ENCODE measurements around the gene TTC7B. TPM values are rescaled to one million over a fixed set of nuclear protein-coding genes. Genes with fewer than 3 reads are reported as not detected.

TTC7B gene
- polyA plus RNA-seq, 1 donor (not counting 4 experiments of a cell fraction or from before 2014, with no cell fraction given) = 21.4 TPM

- H3K79me2 ChIP-seq (ENCODE audit: control insufficient read depth, insufficient read depth, low read length) = no peaks in the 10 kb centered on the region
- no peak for TF ChIP-seq CTCF (optimal IDR thresholded peaks at IDR 0.05 in 1 of 3, IDR thresholded peaks at IDR 0.05 in 1 of 3, conservative IDR thresholded peaks at IDR 0.05 in 1 of 3; ENCODE audit: extremely low read depth in 1 of 3, insufficient read depth in 2 of 3, low read length in 3 of 3)
- no peak for TF ChIP-seq EZH2 (IDR thresholded peaks at IDR 0.05; ENCODE audit: low read length)
- no peaks in the 10 kb centered on the region for H3K27me3 ChIP-seq (ENCODE audit: control insufficient read depth, extremely low read depth, insufficient read depth, low read length)
- H3K9me1 ChIP-seq (ENCODE audit: control insufficient read depth, extremely low read depth, insufficient read depth, low read length) = no peaks in the 10 kb centered on the region
- peaks cover 2 to 4% of the 10 kb centered on the region in 2 experiments for H3K36me3 ChIP-seq (ENCODE audit: control insufficient read depth in 2 of 2, extremely low read depth in 1 of 2, insufficient read depth in 2 of 2, low read length in 2 of 2)
- H4K20me1 ChIP-seq (ENCODE audit: control insufficient read depth, extremely low read depth, insufficient read depth, low read length) = no peaks in the 10 kb centered on the region
- no peak overlapping the region for H3K4me3 ChIP-seq (ENCODE audit: control insufficient read depth in 2 of 3, extremely low read depth in 1 of 3, insufficient read depth in 2 of 3, low read depth in 1 of 3, low read length in 3 of 3)
- DNase-seq (ENCODE audit: low read depth, low spot score) (no peak), FAIRE-seq (no peak)
- H2AFZ ChIP-seq (ENCODE audit: control insufficient read depth, low read length) = no peak overlapping the region
- peaks cover 31% of the 10 kb centered on the region for H3K4me1 ChIP-seq (ENCODE audit: control insufficient read depth, extremely low read depth, insufficient read depth, low read length)
- no peak overlapping the region for H3K9ac ChIP-seq (ENCODE audit: control insufficient read depth, extremely low read depth, insufficient read depth, low read length)
- no peaks in the 10 kb centered on the region for H3K9me3 ChIP-seq (ENCODE audit: control insufficient read depth, low read depth, low read length)
- dilution Hi-C loops (cut with MboI; ENCODE audit: extremely low pct_ligation_motif_present, low sequenced_read_pairs) = no loop called here
- no peak overlapping the region for H3K4me2 ChIP-seq (ENCODE audit: control insufficient read depth, extremely low read depth, insufficient read depth, low read depth, low read length)
- no peak overlapping the region for H3K27ac ChIP-seq (ENCODE audit: control insufficient read depth, insufficient read depth, low read length)
Observed at GRCh38 chr14:90677484-90678050, 138.7 kb downstream of the TTC7B start.

GRCh38 chr14:90676912-90677311, 139.3 kb downstream of the TTC7B start:
- Histone ChIP-seq H3K4me2 (ENCODE audit: control insufficient read depth, extremely low read depth, insufficient read depth, low read depth, low read length) (no peak overlapping the region), H4K20me1 (ENCODE audit: control insufficient read depth, extremely low read depth, insufficient read depth, low read length) (no peaks in the 10 kb centered on the region), H3K36me3 (ENCODE audit: control insufficient read depth in 2 of 2, extremely low read depth in 1 of 2, insufficient read depth in 2 of 2, low read length in 2 of 2) (peaks cover 4% of the 10 kb centered on the region in 2 experiments), H3K9me1 (ENCODE audit: control insufficient read depth, extremely low read depth, insufficient read depth, low read length) (no peaks in the 10 kb centered on the region), H3K9me3 (ENCODE audit: control insufficient read depth, low read depth, low read length) (no peaks in the 10 kb centered on the region), H3K27me3 (ENCODE audit: control insufficient read depth, extremely low read depth, insufficient read depth, low read length) (no peaks in the 10 kb centered on the region), H3K79me2 (ENCODE audit: control insufficient read depth, insufficient read depth, low read length) (no peaks in the 10 kb centered on the region), H3K4me1 (ENCODE audit: control insufficient read depth, extremely low read depth, insufficient read depth, low read length) (peaks cover 25% of the 10 kb centered on the region), H3K27ac (ENCODE audit: control insufficient read depth, insufficient read depth, low read length) (no peak overlapping the region), H2AFZ (ENCODE audit: control insufficient read depth, low read length) (no peak overlapping the region), H3K9ac (ENCODE audit: control insufficient read depth, extremely low read depth, insufficient read depth, low read length) (no peak overlapping the region), H3K4me3 (ENCODE audit: control insufficient read depth in 2 of 3, extremely low read depth in 1 of 3, insufficient read depth in 2 of 3, low read depth in 1 of 3, low read length in 3 of 3) (no peak overlapping the region)
- no peak for FAIRE-seq
- TF ChIP-seq EZH2 (IDR thresholded peaks at IDR 0.05; ENCODE audit: low read length) (no peak), CTCF (optimal IDR thresholded peaks at IDR 0.05 in 1 of 3, IDR thresholded peaks at IDR 0.05 in 1 of 3, conservative IDR thresholded peaks at IDR 0.05 in 1 of 3; ENCODE audit: extremely low read depth in 1 of 3, insufficient read depth in 2 of 3, low read length in 3 of 3) (no peak)
- DNase-seq (ENCODE audit: low read depth, low spot score) = no peak
- dilution Hi-C loops (cut with MboI; ENCODE audit: extremely low pct_ligation_motif_present, low sequenced_read_pairs) = no loop called here

All from keratinocyte (primary cell).